Smooth muscle cell (in vitro differentiated cells): Measurements from ENCODE around the gene SREK1. TPM values are rescaled to one million over a fixed set of nuclear protein-coding genes. Genes with fewer than 3 reads are reported as not detected.

ENCODE experiments used
- DNase-seq: peaks from one replicate; lab custom pipeline; 2025; ENCODE audit not compliant: unreplicated experiment; lab: John Stamatoyannopoulos, UW
- H2AFZ ChIP-seq: fragments of 200-600 bp; sonication (generic); 2 replicates; pipeline ENCODE4 v1.6.0; 2016; ENCODE audit warnings: antibody characterized with exemption, low read depth, mild to moderate bottlenecking
- H3F3A ChIP-seq: fragments of 200-600 bp; sonication (generic); 2 replicates; pipeline ENCODE4 v1.6.0; 2017; ENCODE audit warnings: antibody characterized with exemption, low read depth
- H3K27ac ChIP-seq: fragments of 200-600 bp; sonication (generic); 2 replicates; pipeline ENCODE4 v1.5.1; 2016; ENCODE audit warnings: low read depth, mild to moderate bottlenecking
- H3K27me3 ChIP-seq: fragments of 200-600 bp; sonication (generic); 2 replicates; pipeline ENCODE4 v1.6.1; 2016; ENCODE audit warnings: low read depth, mild to moderate bottlenecking
- H3K36me3 ChIP-seq: fragments of 200-600 bp; sonication (generic); 2 replicates; pipeline ENCODE4 v1.5.1; 2016; ENCODE audit warnings: low read depth
- H3K4me1 ChIP-seq: fragments of 200-600 bp; sonication (generic); 2 replicates; pipeline ENCODE4 v1.5.1; 2016; ENCODE audit warnings: low read depth
- H3K4me2 ChIP-seq: fragments of 200-600 bp; sonication (generic); 2 replicates; pipeline ENCODE4 v1.6.0; 2016; ENCODE audit warnings: mild to moderate bottlenecking
- H3K4me3 ChIP-seq: fragments of 200-600 bp; sonication (generic); 2 replicates; pipeline ENCODE4 v1.5.1; 2016; ENCODE audit warnings: mild to moderate bottlenecking
- H3K79me2 ChIP-seq: fragments of 200-600 bp; sonication (generic); 2 replicates; pipeline ENCODE4 v1.6.0; 2016; ENCODE audit warnings: low read depth, mild to moderate bottlenecking
- H3K9ac ChIP-seq: fragments of 200-600 bp; sonication (generic); 2 replicates; pipeline ENCODE4 v1.6.0; 2016; ENCODE audit warnings: low read depth
- H3K9me3 ChIP-seq: fragments of 200-600 bp; sonication (generic); replicated peaks from 2 replicates; pipeline ENCODE4 v1.5.1; 2016; ENCODE audit warnings: low read depth
- H4K20me1 ChIP-seq: fragments of 200-600 bp; sonication (generic); 2 replicates; pipeline ENCODE4 v1.6.0; 2016; ENCODE audit warnings: low read depth
- CTCF ChIP-seq: fragments of 200-600 bp; sonication (generic); IDR thresholded peaks from 2 replicates; pipeline ENCODE4 v1.5.1; 2017; ENCODE audit warnings: borderline replicate concordance, mild to moderate bottlenecking, antibody characterized with exemption; ENCODE audit not compliant: insufficient read depth, poor library complexity, severe bottlenecking
- WGBS: methylation state at CpG from one replicate; pipeline ENCODE4 v1.1.7; 2016; ENCODE audit warnings: low lambda C conversion rate; 5-methylcytosine and 5-hydroxymethylcytosine counted together
- polyA plus RNA-seq: library from polyadenylated mRNA; unstranded; fragments of >200 nt; fragmentation: Nextera tagmentation; extraction: Ambion mirVana; gene quantifications from 2 replicates; pipeline ENCODE4 v1.2.1, GENCODE V29; 2016
- total RNA-seq: library from RNA; depleted of rRNA; stranded (reverse); fragments of >200 nt; gene quantifications from 2 replicates; pipeline ENCODE4 v1.2.3, GENCODE V29; 2014

Gene SREK1
- total and polyA plus RNA-seq, 2 experiments from 2014 or later = 31.0 to 70.9 TPM

GRCh38 chr5:66232706-66233445 lies 88.8 kb downstream of the SREK1 start:
- Histone ChIP-seq H3K27ac (no peak overlapping the region), H3K79me2 (no peaks in the 10 kb centered on the region), H3K9me3 (no peaks in the 10 kb centered on the region), H3K27me3 (no peaks in the 10 kb centered on the region), H3K4me3 (no peak overlapping the region), H3K4me1 (no peaks in the 10 kb centered on the region), H3K36me3 (no peaks in the 10 kb centered on the region), H4K20me1 (no peaks in the 10 kb centered on the region), H2AFZ (no peak overlapping the region), H3K9ac (no peak overlapping the region), H3K4me2 (no peak overlapping the region), H3F3A (no peaks in the 10 kb centered on the region)
- DNase-seq = no peak
- TF ChIP-seq CTCF = no peak
- WGBS = 71% methylated on average over 12 of the region's 12 CpGs

Other genes with a start within 250 kb of the SREK1 start
- gene ERBIN, start 217.7 kb upstream of the SREK1 start, total RNA-seq = 75.8 and 80.7 TPM in 2 replicates
- gene ERBIN, start 217.7 kb upstream of the SREK1 start, polyA plus RNA-seq = 16.8 and 18.3 TPM in 2 replicates